ENCODE results near the gene EIF3I.

DNA sequence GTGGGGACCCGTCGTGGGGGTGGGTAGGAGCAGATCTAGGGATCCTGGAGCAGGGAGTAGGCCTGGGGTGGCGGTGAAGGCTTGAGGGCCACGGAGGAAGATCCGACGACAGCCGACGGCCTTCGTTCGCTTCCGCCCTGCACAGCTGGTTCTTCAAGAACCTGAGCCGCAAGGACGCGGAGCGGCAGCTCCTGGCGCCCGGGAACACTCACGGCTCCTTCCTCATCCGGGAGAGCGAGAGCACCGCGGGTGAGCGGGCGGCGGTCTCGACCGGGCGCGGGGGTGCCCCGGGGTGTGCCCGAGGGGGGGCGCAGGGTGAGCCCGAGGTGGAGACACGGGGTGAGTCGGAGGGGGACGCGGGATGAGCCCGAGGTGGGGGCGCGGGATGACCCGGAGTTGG lies 53.2 kb downstream of the EIF3I start:
- TF ChIP-seq TAF1 (IDR thresholded peaks at IDR 0.05; ENCODE audit: borderline replicate concordance, insufficient read depth, low read length) (no peak), POLR2AphosphoS5 (IDR thresholded peaks at IDR 0.05; ENCODE audit: low read depth, low read length) (no peak), FOXP2 (optimal IDR thresholded peaks at IDR 0.05; ENCODE audit: borderline replicate concordance, extremely low read depth, extremely low read length, insufficient read depth) (no peak)
- TF ChIP-seq, protein P1, sequence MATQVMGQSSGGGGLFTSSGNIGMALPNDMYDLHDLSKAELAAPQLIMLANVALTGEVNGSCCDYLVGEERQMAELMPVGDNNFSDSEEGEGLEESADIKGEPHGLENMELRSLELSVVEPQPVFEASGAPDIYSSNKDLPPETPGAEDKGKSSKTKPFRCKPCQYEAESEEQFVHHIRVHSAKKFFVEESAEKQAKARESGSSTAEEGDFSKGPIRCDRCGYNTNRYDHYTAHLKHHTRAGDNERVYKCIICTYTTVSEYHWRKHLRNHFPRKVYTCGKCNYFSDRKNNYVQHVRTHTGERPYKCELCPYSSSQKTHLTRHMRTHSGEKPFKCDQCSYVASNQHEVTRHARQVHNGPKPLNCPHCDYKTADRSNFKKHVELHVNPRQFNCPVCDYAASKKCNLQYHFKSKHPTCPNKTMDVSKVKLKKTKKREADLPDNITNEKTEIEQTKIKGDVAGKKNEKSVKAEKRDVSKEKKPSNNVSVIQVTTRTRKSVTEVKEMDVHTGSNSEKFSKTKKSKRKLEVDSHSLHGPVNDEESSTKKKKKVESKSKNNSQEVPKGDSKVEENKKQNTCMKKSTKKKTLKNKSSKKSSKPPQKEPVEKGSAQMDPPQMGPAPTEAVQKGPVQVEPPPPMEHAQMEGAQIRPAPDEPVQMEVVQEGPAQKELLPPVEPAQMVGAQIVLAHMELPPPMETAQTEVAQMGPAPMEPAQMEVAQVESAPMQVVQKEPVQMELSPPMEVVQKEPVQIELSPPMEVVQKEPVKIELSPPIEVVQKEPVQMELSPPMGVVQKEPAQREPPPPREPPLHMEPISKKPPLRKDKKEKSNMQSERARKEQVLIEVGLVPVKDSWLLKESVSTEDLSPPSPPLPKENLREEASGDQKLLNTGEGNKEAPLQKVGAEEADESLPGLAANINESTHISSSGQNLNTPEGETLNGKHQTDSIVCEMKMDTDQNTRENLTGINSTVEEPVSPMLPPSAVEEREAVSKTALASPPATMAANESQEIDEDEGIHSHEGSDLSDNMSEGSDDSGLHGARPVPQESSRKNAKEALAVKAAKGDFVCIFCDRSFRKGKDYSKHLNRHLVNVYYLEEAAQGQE (IDR thresholded peaks at IDR 0.05; ENCODE audit: insufficient read depth in 1 of 2, low read depth in 2 of 2, low read length in 2 of 2): no peak

Measured in PFSK-1 (cell line).